HG02943 (cell line): ENCODE data around the gene RNF214.
"Not testable (repeated sequence)": the region's sequence is repeated elsewhere in the genome, so short reads cannot be mapped to it uniquely, and the experiment has no call there.

Experiments used
- ATAC-seq: cut with Tn5 transposase; IDR thresholded peaks from one replicate; pipeline ENCODE4 v1.9.1; 2021; ENCODE audit warnings: mild to moderate bottlenecking, low read depth, moderate library complexity; ENCODE audit not compliant: unreplicated experiment

RNF214 gene

GRCh38 chr11:117232092-117232878 lies at the start of gene RNF214:
TSS of gene RNF214 (plus strand) at chr11:117232671. CDS start at chr11:117234273, 1,602 bp downstream.
- ATAC-seq, result peak; percentile 69

- not testable (repeated sequence) for ATAC-seq
Measured at GRCh38 chr11:117183178-117183577, 49.3 kb upstream of the RNF214 start.

GRCh38 chr11:117183724-117184349 lies 48.6 kb upstream of the RNF214 start:
- ATAC-seq, result no peak

GRCh38 chr11:117185736-117186430 lies 46.6 kb upstream of the RNF214 start:
- ATAC-seq, result no peak

GRCh38 chr11:117186431-117186761 lies 46.1 kb upstream of the RNF214 start:
- no peak for ATAC-seq

GRCh38 chr11:117187007-117187406 lies 45.5 kb upstream of the RNF214 start:
- ATAC-seq, result no peak

- no peak for ATAC-seq
Measured at GRCh38 chr11:117187428-117187798, 45.1 kb upstream of the RNF214 start.

GRCh38 chr11:117187799-117188481 lies 44.5 kb upstream of the RNF214 start:
- ATAC-seq, result no peak

GRCh38 chr11:117188620-117189081 lies 43.8 kb upstream of the RNF214 start:
- no peak for ATAC-seq

GRCh38 chr11:117189191-117189940 lies 43.1 kb upstream of the RNF214 start:
- no peak for ATAC-seq

GRCh38 chr11:117189941-117190544 lies 42.4 kb upstream of the RNF214 start:
- ATAC-seq, result no peak

GRCh38 chr11:117191680-117192400 lies 40.6 kb upstream of the RNF214 start:
- no peak for ATAC-seq

GRCh38 chr11:117192401-117192875 lies 40.0 kb upstream of the RNF214 start:
- no peak for ATAC-seq

GRCh38 chr11:117193130-117194020 lies 39.1 kb upstream of the RNF214 start:
- no peak for ATAC-seq

- no peak for ATAC-seq
Measured at GRCh38 chr11:117194267-117194666, 38.2 kb upstream of the RNF214 start.

GRCh38 chr11:117195258-117195657 lies 37.2 kb upstream of the RNF214 start:
- no peak for ATAC-seq

- no peak for ATAC-seq
Measured at GRCh38 chr11:117195761-117196160, 36.7 kb upstream of the RNF214 start.

GRCh38 chr11:117197006-117197405 lies 35.5 kb upstream of the RNF214 start:
- no peak for ATAC-seq
